GM06990 (cell line): ENCODE data around the gene FAM228B.
"Not testable (repeated sequence)": the region's sequence is repeated elsewhere in the genome, so short reads cannot be mapped to it uniquely, and the experiment has no call there.

ENCODE experiments used
- DNase-seq: peaks from one replicate; pipeline ENCODE4 v3.0.0-alpha.2; 2011; ENCODE audit not compliant: insufficient read length; ENCODE audit errors: extremely low read depth
- H3K27me3 ChIP-seq: replicated peaks from 2 replicates; pipeline ENCODE4 v1.6.0; 2011; ENCODE audit warnings: low read length; ENCODE audit not compliant: control insufficient read depth, insufficient read depth
- H3K36me3 ChIP-seq: 2 replicates; pipeline ENCODE4 v1.5.1; 2011; ENCODE audit warnings: low read length; ENCODE audit not compliant: control insufficient read depth, insufficient read depth
- H3K4me3 ChIP-seq: replicated peaks from 2 replicates; pipeline ENCODE4 v1.5.1; 2011; ENCODE audit warnings: low read depth, mild to moderate bottlenecking, control low read depth, low read length
- TF ChIP-seq, protein P1 (sequence below): IDR thresholded peaks from 2 replicates; pipeline ENCODE4 v1.5.1; 2011; ENCODE audit warnings: low read length, control low read depth, mild to moderate bottlenecking, inconsistent platforms; ENCODE audit not compliant: insufficient read depth, poor library complexity, severe bottlenecking

The FAM228B gene

DNA sequence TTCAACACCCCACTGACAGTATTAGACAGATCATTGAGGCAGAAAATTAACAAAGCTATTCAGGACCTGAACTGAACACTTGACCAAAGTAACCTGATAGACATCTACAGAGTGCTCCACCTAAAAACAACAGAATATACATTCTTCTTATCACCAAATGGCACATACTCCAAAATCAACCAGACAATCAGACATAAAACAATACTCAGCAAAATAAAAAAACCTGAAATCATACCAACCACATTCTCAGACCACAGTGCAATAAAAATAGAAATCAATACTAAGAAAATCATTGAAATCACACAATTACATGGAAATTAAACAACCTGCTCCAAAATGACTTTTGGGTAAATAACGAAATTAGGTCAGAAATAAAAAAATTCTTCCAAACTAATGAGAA, 15.9 kb upstream of the FAM228B start:
- DNase-seq: no peak
- no peaks in the 10 kb centered on the region for H3K36me3 ChIP-seq
- TF ChIP-seq, protein P1, sequence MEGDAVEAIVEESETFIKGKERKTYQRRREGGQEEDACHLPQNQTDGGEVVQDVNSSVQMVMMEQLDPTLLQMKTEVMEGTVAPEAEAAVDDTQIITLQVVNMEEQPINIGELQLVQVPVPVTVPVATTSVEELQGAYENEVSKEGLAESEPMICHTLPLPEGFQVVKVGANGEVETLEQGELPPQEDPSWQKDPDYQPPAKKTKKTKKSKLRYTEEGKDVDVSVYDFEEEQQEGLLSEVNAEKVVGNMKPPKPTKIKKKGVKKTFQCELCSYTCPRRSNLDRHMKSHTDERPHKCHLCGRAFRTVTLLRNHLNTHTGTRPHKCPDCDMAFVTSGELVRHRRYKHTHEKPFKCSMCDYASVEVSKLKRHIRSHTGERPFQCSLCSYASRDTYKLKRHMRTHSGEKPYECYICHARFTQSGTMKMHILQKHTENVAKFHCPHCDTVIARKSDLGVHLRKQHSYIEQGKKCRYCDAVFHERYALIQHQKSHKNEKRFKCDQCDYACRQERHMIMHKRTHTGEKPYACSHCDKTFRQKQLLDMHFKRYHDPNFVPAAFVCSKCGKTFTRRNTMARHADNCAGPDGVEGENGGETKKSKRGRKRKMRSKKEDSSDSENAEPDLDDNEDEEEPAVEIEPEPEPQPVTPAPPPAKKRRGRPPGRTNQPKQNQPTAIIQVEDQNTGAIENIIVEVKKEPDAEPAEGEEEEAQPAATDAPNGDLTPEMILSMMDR: no peak
- H3K27me3 ChIP-seq: no peaks in the 10 kb centered on the region
- no peak overlapping the region for H3K4me3 ChIP-seq

DNA sequence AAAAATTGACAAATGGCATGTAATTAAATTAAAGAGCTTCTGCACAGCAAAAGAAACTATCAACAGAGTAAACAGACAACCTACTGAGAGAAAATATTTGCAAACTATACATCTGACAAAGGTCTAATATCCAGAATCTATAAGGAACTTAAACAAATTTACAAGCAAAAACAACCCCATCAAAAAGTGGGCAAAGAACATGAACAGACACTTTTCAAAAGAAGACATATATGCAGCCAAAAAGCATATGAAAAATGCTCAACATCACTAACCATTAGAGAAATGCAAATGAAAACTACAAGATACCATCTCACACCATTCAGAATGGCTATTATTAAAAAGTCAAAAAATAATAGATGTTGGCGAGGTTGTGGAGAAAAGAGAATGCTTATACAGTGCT, 13.8 kb upstream of the FAM228B start:
- H3K27me3 ChIP-seq, H3K4me3 ChIP-seq, H3K36me3 ChIP-seq, DNase-seq: not testable (repeated sequence)

DNA sequence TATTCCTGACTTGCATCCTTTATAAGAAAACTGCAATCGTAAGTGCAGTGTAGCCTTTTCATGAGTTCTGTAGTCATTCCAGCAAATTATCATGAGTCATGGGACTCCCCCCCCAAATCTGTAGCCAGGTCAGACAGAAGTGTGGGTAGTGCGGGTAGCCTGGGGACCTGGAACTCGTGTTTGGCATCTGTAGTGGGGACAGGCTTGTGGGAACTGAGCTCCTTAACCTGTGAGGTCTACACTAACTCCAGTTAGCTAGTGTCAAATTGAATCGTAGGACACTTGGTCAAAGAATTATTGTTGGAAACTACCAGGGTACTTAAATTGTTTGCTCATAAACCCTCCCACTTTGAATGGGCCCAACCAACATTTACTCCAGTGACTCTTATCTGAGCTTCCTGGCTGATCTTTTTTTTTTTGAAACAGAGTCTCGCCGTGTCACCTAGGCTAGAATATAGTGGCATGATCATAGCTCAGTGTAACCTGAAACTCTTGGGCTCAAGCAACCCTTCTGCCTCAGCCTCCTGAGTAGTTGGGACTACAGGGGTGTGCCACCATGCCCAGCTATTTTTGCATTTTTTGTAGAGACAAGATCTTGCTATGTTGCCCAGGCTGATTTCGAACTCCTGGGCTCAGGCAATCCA, 12.5 kb upstream of the FAM228B start:
- TF ChIP-seq, protein P1: no peak
- Histone ChIP-seq H3K4me3 (no peak overlapping the region), H3K27me3 (no peaks in the 10 kb centered on the region), H3K36me3 (no peaks in the 10 kb centered on the region)
- no peak for DNase-seq

DNA sequence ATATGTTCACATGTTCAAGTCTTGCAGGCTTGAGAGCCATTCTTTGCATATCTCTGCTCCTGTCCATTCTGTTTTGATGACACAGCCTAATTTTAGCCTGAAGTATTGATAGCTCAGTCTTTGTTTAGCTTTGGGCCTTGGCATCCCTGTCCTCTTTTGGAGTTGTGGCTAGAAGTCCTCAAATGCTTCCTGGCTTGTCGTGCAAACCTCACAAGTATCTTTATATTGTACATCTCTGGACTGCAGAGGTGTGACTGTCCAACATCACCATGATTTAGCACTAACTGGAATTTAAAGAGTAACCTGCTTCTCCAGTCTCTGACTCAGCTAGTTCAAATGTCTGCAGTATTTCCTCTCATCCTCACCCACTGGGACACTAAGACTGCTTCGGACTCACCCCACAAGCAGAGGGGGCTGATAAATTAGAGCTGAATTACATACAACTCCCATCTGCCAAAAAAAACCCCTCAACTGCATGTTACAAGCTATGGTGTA, 11.8 kb upstream of the FAM228B start:
- H3K27me3 ChIP-seq: no peaks in the 10 kb centered on the region
- DNase-seq: no peak
- no peaks in the 10 kb centered on the region for H3K36me3 ChIP-seq
- H3K4me3 ChIP-seq: no peak overlapping the region
- TF ChIP-seq, protein P1: no peak

DNA sequence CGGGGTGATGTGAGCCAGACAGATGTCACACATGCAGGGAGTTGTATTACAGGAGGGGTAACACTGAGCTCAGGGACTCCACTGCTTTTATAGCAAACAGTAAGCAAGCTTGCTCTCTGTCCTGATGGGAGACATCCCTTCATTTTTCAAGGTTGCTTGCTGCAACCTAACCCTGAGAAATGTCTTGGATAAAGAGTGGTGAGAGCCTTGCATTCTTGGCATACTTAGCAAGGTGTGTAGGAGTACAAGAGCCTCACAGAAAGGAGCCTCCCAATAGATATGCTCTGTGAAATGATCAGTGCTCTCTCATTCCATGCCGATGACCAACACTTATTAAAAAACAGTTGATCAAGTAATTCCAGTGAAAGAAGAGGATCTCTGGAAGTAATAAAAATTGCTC, 8.2 kb upstream of the FAM228B start:
- H3K36me3 ChIP-seq: no peaks in the 10 kb centered on the region
- DNase-seq: no peak
- no peaks in the 10 kb centered on the region for H3K27me3 ChIP-seq
- TF ChIP-seq, protein P1: no peak
- no peak overlapping the region for H3K4me3 ChIP-seq

DNA sequence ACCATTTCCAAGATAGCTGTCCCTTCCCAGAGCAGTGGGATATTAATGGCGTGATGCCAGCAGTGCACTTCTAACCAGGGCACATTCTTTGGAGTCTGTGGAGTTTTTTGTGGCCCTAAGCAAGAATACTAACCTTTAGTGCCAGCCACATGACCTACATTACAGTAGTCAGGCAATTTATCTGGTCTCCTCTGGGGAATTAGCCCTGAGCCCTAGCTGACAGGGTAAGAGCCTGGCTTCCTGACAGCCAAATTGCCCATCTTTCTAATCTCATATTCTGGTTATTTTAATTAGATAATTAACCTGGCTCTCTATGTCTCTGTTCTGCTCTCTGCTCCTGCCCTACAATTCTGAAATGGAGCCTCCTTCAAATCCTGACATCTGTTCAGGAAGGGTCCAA, 5.4 kb upstream of the FAM228B start:
- TF ChIP-seq, protein P1: no peak
- no peak overlapping the region for H3K4me3 ChIP-seq
- no peaks in the 10 kb centered on the region for H3K36me3 ChIP-seq
- no peak for DNase-seq
- H3K27me3 ChIP-seq: no peaks in the 10 kb centered on the region
